AG08396 (cell line): Measurements from ENCODE around the gene WIZ.

Experiments
- DNase-seq: peaks from one replicate; pipeline ENCODE4 v3.0.0; 2012; ENCODE audit warnings: low spot score, mixed read lengths

The WIZ gene

DNA sequence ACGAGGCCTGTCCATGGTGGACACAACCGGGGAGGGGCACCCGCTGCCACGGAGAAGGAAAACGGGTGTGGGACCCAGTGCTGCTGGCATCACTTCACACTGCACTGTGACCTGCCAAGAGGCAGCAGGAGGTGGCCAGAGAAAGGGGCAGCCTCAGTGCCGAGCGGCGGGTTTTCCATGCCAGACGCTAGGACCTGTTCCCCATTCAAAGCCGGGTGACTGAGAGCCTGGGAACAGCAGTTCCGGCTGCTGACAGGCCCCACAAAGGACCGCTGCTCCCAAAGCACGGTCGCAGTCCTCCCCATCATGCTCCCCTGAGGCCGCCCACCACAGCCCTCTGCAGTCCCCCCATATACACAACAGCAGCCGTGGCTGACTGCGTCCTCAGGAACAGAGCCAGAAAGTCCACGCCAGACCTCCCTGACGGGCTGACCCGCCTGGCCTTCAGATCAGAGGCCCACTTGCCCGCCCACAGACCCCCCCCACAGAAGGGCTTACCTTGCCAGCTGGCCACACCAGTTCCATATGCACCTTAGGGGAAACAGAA lies 75.6 kb downstream of the WIZ start:
- no peak for DNase-seq

DNA sequence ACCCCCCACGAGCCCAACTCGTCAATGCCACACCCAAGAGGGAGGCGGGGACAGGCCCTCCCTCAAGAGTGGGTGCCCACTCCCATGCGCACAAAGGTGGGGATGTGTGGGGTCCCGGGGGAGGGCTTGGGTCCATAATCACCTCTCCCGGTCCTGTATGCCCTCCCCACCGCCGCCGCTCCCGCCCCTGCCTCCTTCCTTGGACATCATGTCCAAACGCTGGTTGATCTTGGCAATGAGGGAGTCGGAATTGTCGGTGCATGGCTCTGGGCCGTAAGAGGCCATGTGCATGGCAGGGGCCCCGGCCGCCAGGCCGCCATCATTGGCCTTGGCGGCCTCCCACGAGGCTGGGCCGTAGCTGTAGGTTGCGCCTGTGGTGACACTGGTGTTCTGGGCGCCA lies 76.1 kb downstream of the WIZ start:
- no peak for DNase-seq

DNA sequence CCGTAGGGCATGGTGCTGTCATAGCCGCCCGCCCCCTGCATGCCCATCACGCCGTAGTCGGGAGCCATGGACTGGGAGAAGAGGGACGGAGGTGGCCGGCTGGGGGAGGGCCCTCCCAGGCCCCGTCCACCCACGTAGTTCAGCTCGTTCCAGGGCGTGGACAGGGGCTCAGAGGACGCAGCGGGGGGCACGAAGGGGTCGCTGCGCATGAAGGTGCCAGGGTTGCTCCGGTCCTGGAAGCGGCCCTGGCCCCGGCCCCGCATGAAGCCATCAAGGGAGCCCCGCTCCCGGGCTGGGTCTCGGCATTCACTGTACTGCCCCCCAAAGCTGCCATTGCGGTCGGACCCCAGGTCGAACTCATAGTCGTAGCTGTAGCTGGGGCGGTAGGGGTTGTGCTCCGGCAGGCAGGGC lies 76.9 kb downstream of the WIZ start:
- no peak for DNase-seq

DNA sequence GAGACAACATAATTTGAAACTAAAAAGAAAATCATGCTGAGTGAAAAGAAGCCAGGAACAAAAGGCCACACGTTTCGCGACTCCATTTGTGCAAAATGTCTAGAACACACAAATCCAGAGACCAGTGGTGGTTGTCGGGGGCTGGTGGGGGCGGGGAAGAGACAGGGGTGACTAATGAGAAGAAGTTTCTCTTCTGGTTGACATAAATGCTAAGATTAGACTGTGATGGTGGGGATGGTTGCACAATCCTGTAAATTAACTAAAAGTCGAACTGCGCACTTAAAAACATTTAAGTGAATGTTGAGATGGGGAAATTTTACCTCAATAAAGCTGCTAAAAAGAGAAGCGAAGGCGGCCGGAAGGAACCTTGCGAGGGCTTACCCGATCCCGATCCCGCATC lies 77.3 kb downstream of the WIZ start:
- DNase-seq = no peak

DNA sequence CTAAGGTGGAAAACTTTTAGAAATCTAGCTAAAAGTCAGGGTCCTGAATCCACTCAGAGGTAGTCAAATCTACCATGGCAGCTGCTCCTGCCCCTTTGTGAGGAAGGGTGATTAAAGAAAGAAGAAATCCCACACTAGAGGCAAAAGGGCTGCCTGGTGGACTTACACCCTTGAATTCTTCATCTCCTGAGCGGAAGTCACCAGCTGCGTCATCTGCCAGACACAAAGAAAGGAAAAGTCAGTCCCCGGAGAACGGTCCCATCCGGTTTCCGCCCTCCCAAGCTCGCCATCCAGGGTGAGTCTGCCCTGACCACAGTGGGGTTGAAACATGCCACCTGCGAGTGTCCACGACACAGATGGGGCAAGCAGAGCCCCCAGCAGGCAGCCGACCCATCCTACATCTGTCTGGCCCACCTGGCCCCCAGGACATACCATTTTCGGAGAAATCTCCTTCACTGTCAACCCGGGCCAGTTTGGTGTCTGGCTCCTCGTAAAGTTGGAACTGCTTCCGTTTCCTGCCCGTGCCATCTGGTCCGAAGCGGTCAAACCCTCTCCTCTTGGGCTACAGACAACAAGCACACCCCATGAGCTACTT lies 77.9 kb downstream of the WIZ start:
- DNase-seq = no peak

- DNase-seq = no peak
These were observed 78.6 kb downstream of the WIZ start for GRCh38 chr19:15371119-15371518.
